ENCODE data around the gene OR52N5. TPM values are rescaled to one million over a fixed set of nuclear protein-coding genes. Genes with fewer than 3 reads are reported as not detected.

OR52N5 gene
- total and polyA plus RNA-seq, 2 experiments from 2014 or later, result not detected

GRCh38 chr11:5737670-5738392 lies 45.3 kb downstream of the OR52N5 start (continued):
- TF ChIP-seq, protein P1, sequence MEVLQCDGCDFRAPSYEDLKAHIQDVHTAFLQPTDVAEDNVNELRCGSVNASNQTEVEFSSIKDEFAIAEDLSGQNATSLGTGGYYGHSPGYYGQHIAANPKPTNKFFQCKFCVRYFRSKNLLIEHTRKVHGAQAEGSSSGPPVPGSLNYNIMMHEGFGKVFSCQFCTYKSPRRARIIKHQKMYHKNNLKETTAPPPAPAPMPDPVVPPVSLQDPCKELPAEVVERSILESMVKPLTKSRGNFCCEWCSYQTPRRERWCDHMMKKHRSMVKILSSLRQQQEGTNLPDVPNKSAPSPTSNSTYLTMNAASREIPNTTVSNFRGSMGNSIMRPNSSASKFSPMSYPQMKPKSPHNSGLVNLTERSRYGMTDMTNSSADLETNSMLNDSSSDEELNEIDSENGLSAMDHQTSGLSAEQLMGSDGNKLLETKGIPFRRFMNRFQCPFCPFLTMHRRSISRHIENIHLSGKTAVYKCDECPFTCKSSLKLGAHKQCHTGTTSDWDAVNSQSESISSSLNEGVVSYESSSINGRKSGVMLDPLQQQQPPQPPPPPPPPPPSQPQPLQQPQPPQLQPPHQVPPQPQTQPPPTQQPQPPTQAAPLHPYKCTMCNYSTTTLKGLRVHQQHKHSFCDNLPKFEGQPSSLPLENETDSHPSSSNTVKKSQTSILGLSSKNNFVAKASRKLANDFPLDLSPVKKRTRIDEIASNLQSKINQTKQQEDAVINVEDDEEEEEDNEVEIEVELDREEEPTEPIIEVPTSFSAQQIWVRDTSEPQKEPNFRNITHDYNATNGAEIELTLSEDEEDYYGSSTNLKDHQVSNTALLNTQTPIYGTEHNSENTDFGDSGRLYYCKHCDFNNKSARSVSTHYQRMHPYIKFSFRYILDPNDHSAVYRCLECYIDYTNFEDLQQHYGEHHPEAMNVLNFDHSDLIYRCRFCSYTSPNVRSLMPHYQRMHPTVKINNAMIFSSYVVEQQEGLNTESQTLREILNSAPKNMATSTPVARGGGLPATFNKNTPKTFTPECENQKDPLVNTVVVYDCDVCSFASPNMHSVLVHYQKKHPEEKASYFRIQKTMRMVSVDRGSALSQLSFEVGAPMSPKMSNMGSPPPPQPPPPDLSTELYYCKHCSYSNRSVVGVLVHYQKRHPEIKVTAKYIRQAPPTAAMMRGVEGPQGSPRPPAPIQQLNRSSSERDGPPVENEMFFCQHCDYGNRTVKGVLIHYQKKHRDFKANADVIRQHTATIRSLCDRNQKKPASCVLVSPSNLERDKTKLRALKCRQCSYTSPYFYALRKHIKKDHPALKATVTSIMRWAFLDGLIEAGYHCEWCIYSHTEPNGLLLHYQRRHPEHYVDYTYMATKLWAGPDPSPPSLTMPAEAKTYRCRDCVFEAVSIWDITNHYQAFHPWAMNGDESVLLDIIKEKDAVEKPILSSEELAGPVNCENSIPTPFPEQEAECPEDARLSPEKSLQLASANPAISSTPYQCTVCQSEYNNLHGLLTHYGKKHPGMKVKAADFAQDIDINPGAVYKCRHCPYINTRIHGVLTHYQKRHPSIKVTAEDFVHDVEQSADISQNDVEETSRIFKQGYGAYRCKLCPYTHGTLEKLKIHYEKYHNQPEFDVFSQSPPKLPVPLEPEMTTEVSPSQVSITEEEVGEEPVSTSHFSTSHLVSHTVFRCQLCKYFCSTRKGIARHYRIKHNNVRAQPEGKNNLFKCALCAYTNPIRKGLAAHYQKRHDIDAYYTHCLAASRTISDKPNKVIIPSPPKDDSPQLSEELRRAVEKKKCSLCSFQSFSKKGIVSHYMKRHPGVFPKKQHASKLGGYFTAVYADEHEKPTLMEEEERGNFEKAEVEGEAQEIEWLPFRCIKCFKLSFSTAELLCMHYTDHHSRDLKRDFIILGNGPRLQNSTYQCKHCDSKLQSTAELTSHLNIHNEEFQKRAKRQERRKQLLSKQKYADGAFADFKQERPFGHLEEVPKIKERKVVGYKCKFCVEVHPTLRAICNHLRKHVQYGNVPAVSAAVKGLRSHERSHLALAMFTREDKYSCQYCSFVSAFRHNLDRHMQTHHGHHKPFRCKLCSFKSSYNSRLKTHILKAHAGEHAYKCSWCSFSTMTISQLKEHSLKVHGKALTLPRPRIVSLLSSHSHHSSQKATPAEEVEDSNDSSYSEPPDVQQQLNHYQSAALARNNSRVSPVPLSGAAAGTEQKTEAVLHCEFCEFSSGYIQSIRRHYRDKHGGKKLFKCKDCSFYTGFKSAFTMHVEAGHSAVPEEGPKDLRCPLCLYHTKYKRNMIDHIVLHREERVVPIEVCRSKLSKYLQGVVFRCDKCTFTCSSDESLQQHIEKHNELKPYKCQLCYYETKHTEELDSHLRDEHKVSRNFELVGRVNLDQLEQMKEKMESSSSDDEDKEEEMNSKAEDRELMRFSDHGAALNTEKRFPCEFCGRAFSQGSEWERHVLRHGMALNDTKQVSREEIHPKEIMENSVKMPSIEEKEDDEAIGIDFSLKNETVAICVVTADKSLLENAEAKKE (CRISPR knock-in tag; IDR thresholded peaks at IDR 0.05), result no peak
- no peak for TF ChIP-seq ZNF331 (CRISPR knock-in tag; IDR thresholded peaks at IDR 0.05; ENCODE audit: low read depth)
- no peak for TF ChIP-seq EZH2 (IDR thresholded peaks at IDR 0.05; ENCODE audit: low read depth, unreplicated experiment)
- no peak for TF ChIP-seq ETS1 (IDR thresholded peaks at IDR 0.05)
- TF ChIP-seq REST (IDR thresholded peaks at IDR 0.05; ENCODE audit: unreplicated experiment), result no peak
- TF ChIP-seq EZH2phosphoT487 (IDR thresholded peaks at IDR 0.05; ENCODE audit: unreplicated experiment), result no peak
- TF ChIP-seq JUNB (IDR thresholded peaks at IDR 0.05; ENCODE audit: unreplicated experiment), result no peak
